SIG-M5 treated with dmso at 0.1 percent for 504 hours (cell line): Measurements from ENCODE around the gene PRPF38B.
A peak's percentile ranks its signal among the peaks of the same experiment; 100 is the strongest.
"Not testable (repeated sequence)": the region's sequence is repeated elsewhere in the genome, so short reads cannot be mapped to it uniquely, and the experiment has no call there.

Experiments used
- DNase-seq: peaks from one replicate; lab custom pipeline; 2025; ENCODE audit not compliant: unreplicated experiment; lab: John Stamatoyannopoulos, UW

Gene PRPF38B, protein sequence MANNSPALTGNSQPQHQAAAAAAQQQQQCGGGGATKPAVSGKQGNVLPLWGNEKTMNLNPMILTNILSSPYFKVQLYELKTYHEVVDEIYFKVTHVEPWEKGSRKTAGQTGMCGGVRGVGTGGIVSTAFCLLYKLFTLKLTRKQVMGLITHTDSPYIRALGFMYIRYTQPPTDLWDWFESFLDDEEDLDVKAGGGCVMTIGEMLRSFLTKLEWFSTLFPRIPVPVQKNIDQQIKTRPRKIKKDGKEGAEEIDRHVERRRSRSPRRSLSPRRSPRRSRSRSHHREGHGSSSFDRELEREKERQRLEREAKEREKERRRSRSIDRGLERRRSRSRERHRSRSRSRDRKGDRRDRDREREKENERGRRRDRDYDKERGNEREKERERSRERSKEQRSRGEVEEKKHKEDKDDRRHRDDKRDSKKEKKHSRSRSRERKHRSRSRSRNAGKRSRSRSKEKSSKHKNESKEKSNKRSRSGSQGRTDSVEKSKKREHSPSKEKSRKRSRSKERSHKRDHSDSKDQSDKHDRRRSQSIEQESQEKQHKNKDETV

DNA sequence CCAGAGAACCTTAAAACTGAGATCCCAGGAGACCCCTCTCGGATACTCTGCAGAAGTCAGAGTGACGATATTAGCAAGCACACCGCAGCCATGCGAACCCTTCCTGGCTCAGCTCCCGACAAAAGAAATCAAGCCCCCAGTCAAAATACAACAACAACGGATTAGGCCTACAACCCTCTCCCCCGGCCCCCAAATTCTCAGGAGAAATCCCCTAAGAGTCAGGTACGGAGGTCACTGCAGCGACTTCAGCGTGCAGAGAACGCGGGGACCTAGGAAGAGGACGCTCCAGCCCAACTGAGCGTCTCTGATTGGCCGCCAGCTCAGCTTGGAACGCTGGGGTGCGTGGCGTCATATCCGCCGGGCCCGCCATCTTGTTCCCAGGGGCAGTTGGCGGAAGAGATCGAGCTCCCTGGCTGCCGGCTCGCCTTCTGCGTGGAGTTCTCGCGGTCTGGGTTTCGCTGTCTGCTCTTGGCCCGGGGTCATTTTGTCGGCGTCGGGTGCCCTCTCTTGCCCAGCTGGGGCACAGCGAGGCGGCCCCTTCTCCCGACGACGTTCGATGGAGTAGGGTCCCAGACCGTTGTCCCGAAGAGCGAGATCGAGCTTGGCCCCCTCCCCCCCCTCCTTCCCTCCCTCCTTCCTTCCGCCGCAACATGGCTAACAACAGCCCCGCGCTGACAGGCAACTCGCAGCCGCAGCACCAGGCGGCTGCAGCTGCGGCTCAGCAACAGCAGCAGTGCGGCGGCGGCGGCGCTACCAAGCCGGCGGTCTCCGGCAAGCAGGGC is at the start of gene PRPF38B:
Gene PRPF38B (plus strand): TSS at position 369 of the 782 bp plus-strand sequence. CDS start 282 bp downstream, at position 651.
- DNase-seq: peak; percentile 89

DNA sequence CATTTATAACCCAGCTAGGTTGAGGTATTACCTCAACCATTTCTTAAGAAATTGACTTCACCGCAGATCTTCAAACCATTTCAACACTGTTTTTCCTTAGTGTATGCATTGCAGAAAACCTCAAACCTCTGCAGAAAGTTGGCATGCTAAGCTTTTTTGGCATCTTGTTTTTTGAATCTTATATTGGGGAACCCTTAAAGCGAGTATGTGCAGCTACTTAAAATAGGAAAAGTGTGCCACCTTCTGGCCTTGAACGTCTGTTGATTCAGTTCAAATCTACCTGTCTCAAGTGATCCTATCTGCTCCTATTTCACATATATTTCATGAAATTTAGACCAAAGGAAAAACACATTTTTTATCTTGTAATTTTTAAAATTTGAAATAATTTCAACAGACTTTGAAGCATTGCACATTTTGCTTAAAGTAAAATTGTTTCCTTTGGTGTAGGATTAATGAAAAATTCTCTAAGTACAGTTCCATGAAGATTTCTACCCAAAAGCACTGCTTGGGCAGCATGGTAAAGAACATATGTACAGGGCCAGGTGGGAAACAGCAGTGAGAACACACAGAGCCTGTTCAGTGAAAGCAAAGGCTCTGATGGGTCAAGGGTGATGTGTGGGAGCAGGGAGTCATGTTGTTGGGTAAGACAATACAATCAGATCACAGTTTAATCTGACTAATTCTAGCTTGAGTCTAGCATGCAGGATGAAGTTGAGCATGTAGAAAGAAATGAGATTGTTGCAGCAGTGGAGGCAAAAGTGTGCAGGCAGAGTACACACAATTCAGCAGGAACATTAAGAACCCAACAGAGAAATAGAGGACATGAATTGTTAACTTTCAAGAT is 48.4 kb upstream of the PRPF38B start:
- DNase-seq: peak; percentile 57

DNA sequence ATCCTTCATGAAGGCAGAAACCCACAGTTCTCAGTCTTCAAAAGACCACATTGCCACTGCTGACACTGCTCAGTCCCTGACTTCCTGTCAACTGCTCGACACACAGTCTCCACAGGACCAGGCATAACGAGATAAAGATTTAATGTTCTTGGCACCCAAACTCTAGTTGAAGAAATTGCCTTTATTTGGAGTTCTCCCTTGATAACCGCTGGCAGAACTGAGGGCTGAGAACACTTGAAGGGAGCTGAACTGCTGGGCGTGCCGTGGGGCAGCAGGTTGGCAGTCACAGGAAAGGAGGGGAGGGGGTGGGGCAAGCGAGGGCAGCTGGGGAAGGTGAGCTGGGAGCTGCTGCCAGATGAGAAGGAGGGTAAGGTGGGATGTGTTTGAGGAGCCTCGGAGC is 47.1 kb upstream of the PRPF38B start:
- no peak for DNase-seq

DNA sequence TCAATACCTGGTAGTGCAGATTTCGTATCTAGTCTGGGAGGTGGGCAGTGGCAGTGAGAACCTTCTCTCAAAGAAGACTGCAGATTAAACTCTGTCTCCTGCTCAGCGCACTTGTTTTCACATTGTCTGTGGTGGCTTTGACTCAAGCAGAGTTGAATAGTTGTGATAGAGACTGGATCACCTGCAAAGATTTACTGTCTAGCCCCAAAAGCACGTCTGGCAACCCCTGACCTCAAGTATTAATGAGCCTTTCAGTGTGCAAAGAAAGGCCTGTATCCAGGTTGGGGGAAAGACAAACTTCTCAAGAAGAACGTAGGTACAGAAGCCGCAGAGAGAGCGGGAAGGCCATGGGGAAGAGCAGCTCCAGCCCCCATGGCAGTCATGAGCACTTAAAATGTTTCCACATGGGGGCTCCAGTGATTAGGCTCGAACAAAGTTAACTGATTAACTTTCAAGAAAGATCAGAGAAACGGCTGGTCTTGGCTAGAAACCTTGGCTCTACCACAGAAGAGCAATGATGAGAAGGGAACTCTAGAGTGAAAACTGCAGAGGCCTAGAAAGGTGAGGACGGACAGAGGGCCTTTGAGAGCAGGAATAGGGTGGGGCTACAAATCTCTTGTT is 46.4 kb upstream of the PRPF38B start:
- DNase-seq: no peak

DNA sequence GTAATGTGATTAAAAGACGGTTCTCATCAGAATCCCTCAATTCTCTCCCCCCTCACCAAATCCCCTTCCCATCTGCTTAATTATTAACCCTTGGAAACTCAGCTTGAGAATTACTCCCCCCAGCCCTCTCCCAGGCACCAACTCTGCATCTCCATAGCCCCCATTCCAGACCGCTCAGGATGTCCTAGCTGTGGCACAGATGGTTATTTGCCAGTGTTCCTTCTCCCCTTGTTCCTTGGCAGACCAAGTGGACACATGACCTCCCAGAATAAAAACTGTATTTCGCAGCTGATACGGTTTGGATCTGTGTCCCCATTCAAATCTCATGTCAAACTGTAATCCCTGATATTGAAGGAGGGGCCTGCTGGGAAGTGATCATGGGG is 45.9 kb upstream of the PRPF38B start:
- no peak for DNase-seq

DNA sequence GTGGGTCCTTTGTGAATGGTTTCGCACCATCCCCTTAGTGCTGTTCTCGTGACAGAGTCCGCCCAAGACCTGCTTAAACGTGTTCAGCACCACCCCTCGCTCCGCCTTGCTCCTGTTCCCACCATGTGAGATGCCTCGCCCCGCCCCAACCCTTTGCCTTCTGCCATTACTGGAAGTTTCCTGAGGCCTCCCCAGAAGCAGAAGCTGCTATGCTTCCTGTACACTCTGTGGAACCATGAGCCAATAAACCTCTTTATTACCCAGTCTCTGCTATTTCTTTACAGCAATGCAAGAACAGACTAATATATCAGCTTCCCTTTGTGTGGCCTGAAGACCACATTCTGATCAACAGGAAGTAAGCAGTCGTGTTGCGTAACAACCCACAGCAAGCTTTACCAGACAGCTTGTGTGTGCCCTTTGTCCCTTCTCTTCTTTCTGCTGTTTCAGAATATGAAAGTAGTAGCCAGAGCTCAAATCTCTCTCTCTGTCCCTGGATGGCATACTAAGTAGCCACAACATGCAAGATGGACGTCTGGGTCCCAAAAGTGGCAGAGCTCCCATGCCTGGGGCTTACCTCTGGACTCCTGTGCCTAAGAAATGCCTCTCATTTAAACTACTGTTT is 45.4 kb upstream of the PRPF38B start:
- DNase-seq: peak; percentile 97

DNA sequence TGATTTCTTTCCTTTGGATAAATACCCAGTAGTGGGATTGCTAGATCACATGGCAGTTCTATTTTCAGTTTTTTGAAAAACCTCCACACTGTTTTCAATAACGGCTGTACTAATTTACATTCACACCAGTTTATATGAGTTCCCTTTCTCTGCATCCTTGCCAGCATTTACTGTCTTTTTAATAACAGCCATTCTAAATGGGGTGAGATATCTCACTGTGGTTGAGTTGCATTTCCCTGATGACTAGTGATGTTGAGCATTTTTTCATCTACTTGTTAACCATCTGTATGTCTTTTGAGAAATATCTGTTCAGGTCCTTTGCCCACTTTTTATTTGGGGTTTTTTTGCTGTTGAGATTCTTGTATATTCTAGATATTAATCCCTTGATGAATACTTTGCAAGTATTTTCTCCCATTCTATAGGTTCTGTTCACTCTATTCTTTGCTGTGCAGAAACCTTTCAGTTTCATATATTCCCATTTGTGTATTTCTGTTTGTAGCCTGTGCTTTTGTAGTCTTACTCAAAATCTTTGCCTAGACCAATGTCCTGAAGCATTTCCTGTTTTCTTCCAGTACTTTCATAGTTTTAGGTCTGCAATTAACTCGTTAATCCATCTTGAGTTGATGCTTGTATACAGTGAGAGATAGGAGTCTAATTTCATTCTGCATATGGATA is 38.5 kb upstream of the PRPF38B start:
- DNase-seq: no peak

DNA sequence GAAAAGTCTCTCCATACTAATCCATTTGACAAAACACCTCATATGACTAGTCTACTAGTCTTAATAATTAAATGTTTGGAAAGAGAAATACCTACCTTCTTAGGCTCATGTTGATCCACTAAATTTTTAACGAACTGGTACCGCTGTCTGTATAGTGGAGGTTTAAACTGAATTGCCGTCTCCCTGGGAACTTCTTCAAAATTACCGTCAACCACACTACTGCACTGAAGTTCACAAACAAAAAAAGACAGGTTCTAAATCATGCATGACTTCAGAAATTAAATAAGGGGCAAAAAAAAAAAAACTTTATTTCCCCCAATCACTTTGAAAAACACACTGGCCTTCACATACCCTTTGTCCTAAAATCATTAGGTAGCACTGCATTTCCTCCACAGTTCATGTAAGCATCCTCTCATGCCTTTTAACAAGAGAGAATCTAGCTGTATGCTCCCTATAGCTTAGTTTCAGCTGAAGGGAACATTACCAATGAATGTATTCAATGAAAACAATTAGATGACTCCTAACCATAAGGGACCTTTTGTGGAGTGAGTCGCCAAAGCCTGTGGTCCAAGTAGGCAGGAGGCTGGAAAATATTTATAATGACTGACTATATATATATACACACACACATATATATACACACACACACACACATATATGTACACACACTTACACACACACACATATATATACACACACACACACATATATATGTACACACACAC is 34.6 kb upstream of the PRPF38B start:
- no peak for DNase-seq

DNA sequence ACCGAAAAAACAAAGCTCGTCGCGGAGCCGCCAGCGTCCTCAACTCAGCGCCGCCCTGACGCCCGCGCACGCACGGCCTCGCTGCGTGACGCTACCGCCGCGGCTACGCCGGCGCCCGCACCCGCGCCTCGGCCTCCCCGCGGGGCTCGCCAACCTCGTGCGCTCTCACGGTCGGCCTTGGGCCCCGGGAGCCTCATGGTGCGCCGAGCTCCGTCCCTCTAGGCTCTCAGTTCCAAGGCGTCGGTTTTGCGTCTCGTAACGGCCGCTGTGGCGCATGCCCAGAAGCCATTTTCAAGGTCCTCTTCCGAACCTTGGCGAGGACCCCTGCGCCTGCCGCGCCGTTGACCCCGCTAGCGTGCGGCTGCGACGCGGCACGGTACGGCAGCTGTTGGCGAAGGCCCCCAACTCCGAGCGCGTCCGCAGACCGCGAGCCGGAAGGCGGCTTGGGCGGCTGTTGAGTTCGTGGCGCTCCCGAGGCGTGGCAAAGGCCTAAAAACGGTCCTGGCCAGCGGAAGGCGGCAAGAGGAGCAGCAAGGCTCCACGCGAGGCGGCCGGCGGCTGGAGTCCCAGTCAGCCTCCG is 31.0 kb upstream of the PRPF38B start, which contains the start of gene HENMT1:
Gene HENMT1 (minus strand): TSS at position 64 of the 580 bp plus-strand sequence. CDS start 1,209 bp downstream, outside the sequence.
- peak; percentile 78 for DNase-seq

DNA sequence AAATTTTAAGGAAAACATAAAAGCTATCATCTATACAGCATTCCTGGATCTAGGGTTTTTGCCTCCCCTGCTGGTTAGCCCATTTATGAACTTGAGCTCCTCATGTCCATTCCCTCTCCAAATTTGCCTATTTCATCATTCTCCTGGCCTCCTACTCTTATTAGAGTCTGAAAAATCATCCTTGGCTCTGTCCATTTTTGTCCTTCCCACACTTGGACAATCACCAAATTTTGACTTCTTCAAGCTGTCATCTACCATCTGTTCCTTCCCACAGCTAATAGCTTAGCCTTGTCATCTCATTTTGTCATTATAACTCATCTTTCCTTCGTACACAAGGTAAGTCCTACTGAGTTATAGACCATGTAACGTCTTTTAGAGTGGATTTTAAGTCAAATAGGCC is 29.0 kb upstream of the PRPF38B start:
- no peak for DNase-seq

DNA sequence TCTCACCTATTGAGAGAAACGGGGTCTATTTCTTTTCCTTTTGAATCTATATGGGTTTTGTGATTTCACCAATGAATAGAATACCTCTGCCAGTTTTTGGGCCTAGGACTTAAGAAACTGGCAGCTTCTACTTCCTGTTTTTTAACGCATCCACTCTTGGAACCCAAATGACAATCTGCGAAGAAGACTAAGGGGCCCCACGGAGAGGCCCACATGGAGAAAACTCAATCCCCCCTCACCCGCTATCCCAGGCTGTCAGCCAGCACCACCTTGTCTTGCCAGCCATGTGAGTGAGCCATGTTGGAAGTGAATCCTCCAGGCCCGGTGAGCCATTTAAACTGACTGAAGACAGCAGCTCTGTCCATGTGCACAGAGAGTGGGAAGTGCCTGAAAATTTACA is 27.6 kb upstream of the PRPF38B start:
- DNase-seq: peak; percentile 19

DNA sequence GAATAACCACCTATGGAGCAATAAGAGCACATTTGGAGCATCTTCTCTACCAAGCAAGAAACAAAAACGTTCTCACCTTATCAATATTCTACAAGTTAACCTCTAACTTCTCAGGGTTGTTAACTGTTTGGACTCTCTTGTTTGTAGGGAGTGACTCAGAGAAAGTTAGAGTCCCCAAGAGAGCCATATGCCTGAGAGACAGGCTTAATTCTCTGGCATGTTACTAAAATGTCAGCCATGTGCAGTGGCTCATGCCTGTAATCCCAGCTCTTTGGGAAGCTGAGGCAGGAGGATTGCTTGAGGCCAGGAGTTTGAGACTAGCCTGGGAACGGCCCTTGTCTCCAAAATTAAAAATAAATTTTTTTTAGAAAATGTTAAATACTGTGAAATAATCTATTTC is 27.0 kb upstream of the PRPF38B start:
- DNase-seq: no peak

DNA sequence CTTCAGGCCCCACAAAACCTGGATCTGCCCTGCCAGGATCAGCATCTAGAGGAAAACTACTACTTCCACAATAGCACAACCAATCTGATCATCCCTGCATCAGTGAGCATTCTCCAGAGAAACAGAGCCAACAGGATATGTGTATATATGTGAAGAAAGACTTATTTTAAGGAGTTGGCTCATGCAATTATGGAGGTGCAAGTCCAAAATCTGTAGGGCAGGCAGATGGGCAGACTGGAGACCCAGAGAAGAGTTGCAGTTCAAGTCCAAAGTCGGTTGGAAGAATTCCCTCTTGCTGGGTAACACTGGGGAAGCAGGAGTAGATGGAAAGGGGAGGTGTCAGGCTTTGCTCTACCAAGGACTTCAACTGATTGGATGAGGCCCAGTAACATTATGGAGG is 26.3 kb upstream of the PRPF38B start:
- DNase-seq: no peak

DNA sequence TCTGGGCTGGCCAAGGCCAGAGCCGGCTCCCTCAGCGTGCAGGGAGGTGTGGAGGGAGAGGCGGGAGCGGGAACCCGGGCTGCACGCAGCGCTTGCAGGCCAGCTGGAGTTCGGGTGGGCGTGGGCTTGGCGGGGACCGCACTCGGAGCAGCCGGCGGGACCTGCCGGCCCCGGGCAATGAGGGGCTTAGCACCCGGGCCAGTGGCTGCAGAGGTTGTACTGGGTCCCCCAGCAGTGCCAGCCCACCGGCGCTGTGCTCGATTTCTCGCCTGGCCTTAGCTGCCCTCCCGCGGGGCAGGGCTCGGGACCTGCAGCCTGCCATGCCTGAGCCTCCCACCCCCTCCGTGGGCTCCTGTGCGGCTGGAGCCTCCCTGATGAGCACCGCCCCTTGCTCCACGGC is 24.7 kb upstream of the PRPF38B start:
- DNase-seq: not testable (repeated sequence)

DNA sequence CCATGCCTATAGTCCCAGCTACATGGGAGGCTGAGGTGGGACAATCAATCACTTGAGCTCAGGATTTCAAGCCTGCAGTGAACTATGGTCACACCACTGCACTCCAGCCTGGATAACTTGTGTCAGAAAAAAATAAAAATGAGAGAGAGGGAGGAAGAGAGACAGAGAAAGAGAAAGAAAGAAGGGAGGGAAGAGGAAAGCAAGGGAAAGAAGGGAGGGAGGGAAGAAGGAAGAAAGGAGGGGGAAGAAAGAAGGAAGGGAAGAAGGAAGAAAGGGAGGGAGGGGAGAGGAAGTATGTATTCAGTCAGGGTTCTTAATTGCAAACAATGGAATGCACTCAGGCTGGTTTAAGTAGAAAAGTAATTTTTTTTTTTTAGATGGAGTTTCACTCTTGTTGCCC is 23.3 kb upstream of the PRPF38B start:
- no peak for DNase-seq

DNA sequence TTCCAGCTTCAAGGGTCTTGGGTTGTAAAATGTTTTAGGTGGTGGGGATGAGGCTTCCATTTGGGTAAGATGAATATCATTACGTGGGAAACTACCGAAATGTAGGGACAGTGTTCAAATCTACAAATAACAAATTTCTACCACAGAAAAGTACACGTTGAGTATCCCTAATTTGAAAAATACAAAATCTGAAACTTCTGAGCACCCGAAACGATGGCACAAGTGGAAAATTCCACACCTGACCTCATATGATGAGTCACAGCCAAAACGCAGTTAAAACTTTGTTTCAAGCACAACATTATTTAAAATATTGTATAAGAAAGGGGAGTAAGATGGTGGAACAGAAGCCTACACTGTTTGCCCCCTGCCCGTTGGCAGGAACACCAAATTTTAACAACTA is 22.4 kb upstream of the PRPF38B start:
- DNase-seq: no peak

DNA sequence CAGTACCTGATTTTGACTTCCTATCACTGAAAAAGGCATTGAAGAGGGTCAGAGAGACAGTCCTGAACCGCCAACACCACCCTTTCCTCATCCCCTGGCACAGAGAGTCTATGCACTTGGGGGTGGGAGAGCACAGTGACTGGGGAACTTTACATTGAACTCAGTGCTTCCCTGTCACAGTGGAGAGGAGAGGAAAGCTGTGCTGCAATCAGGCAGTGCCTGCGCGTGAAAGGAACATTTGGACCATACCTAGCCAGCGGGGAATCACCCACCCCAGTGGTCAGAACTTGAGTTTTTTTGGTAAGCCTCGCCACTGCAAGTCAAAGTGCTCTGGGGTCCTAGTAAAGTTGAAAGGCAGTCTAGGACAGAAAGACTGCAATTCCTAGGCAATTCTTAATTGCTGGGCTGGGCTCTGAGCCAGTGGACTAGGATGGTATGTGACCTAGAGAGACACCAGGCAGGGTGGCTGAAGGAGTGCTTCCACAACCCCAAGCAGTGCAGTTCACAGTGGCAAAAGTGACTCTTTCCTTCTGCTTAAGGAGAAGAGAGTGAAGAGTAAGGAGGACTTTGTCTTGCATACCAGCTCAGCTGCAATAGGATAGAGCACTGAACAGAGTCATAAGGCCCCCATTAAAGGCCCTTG is 21.9 kb upstream of the PRPF38B start:
- DNase-seq: no peak

DNA sequence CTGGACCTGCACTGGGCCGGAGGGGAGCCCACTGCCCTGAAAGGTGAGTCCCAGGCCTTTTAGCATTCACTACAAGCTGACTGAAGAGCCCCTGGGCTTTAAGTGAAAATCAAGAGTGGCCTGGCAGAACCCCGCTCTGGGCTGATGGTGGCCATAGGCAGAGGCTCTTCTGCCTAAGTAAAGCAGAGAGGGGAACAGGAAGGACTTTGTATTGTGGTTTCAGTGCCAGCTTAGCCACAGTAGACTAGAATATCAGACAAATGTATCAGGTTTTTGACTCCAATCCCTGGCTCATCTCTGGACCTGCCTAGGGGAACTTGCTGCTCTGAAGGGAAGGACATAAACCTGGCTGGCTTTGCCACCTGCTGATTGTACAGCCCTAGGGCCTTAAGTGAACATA is 21.0 kb upstream of the PRPF38B start:
- DNase-seq: no peak
